AG04449 (cell line): ENCODE results near the gene NDP.

Experiments used
- CTCF ChIA-PET: fragments of 350-600 bp; formaldehyde crosslinking; extraction: SDS; loops from one replicate; lab custom pipeline; 2021; ENCODE audit warnings: antibody characterized with exemption; lab: Yijun Ruan, JAX
- POLR2A ChIA-PET: fragments of 400-600, 350-600 bp; formaldehyde crosslinking; extraction: SDS; loops from one replicate; lab custom pipeline; 2020; ENCODE audit warnings: antibody characterized with exemption, inconsistent platforms; lab: Yijun Ruan, JAX
- DNase-seq: peaks from one replicate; pipeline ENCODE4 v3.0.0-alpha.2; 2010; ENCODE audit warnings: low read depth, low spot score
- H3K4me3 ChIP-seq: 2 replicates; pipeline ENCODE4 v1.5.1; 2011; ENCODE audit warnings: low read depth, mild to moderate bottlenecking, control low read depth, low read length
- TF ChIP-seq, protein P1 (sequence below): IDR thresholded peaks from one replicate; pipeline ENCODE4 v1.5.1; 2011; ENCODE audit warnings: mild to moderate bottlenecking, moderate library complexity, low read length, control low read depth, inconsistent platforms; ENCODE audit not compliant: insufficient read depth; ENCODE audit errors: missing control alignments

The NDP gene, protein sequence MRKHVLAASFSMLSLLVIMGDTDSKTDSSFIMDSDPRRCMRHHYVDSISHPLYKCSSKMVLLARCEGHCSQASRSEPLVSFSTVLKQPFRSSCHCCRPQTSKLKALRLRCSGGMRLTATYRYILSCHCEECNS

DNA sequence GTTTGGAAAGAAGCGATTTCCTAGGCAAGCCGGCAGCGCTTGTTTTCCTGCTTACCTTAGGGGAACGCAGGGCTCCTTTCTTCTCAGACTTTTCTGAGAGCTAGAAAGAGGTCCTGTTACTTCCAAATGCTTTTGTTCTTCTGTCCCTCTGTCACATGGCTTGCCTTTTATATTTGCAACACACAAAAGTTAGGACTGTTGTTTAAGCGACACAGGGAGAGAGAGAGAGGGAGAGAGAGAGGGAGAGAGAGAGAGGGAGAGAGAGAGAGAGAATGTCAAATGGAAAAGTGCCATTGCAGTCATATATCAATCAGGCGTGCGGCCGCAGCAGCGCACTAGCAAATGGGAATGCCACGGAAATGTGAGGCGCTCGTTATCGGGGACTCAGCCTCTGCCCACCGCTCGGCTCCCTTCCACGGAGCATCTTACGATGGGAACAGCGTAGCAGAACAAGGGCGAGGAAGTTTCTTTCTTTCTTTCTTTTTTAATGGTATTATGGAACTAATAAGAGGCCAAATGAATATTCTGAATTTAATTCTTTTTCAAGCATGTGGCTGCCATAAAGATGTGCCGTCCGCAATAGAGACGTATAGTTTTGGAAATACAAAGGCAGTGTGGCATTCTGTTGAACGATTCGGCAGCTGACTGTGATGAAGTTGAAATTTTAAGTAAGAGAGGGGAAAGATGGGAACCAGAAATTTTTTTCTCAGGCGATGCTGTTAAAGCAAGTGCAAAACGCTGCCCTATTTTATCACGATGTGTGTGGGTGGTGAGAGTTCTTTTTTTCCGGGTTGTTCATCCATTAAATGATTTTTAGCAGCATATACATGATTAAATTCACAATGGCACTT, at the start of gene NDP:
NDP (minus strand) TSS at position 142 of the 851 bp plus-strand sequence. CDS start 14,745 bp downstream, outside the sequence.
- POLR2A ChIA-PET: no interaction called here
- CTCF ChIA-PET: interaction anchor here (2.7 kb wide), 1 partner anchor 15 kb away, joined by 9 read pairs; no protein-coding TSS in a partner anchor
- TF ChIP-seq, protein P1, sequence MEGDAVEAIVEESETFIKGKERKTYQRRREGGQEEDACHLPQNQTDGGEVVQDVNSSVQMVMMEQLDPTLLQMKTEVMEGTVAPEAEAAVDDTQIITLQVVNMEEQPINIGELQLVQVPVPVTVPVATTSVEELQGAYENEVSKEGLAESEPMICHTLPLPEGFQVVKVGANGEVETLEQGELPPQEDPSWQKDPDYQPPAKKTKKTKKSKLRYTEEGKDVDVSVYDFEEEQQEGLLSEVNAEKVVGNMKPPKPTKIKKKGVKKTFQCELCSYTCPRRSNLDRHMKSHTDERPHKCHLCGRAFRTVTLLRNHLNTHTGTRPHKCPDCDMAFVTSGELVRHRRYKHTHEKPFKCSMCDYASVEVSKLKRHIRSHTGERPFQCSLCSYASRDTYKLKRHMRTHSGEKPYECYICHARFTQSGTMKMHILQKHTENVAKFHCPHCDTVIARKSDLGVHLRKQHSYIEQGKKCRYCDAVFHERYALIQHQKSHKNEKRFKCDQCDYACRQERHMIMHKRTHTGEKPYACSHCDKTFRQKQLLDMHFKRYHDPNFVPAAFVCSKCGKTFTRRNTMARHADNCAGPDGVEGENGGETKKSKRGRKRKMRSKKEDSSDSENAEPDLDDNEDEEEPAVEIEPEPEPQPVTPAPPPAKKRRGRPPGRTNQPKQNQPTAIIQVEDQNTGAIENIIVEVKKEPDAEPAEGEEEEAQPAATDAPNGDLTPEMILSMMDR: no peak
- peak within 1 kb of the TSS; percentile 46 for H3K4me3 ChIP-seq
- DNase-seq: no peak

- ChIA-PET POLR2A (no interaction called here), CTCF (interaction anchor here (3.5 to 3.9 kb wide), 2 partner anchors 13 to 60 kb away, joined by 21 to 29 read pairs; no protein-coding TSS in a partner anchor)
- DNase-seq: no peak
- no peak overlapping the region for H3K4me3 ChIP-seq
- TF ChIP-seq, protein P1: no peak
Measured at GRCh38 chrX:44022964-44023363, 49.8 kb upstream of the NDP start.

- no peak for DNase-seq
- H3K4me3 ChIP-seq: no peak overlapping the region
- POLR2A ChIA-PET: no interaction called here
- CTCF ChIA-PET: no interaction called here
- TF ChIP-seq, protein P1: no peak
Measured at GRCh38 chrX:44020693-44021092, 47.5 kb upstream of the NDP start.

DNA sequence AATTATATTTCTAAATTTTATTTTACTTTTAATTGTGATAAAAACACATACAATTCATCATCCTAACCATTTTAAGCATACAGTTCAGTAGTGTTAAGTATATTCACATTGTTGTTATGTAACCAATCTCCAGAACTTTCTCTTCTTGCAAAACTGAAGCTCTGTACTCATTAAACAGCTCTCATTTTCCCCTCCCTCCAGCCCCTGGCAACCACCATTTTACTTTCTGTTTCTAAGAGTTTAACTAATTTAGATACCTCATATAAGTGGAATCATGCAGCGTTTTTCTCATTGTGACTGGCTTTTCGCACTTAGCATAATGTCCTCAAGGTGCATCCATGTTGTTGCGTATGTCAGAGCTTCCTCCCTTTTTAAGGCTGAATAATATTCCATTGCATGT, 46.7 kb upstream of the NDP start:
- ChIA-PET CTCF (interaction anchor here (0.7 to 0.9 kb wide), 2 partner anchors 49 to 61 kb away, joined by 3 read pairs; no protein-coding TSS in a partner anchor), POLR2A (no interaction called here)
- TF ChIP-seq, protein P1: no peak
- H3K4me3 ChIP-seq: no peak overlapping the region
- no peak for DNase-seq

GRCh38 chrX:44017676-44018075, 44.5 kb upstream of the NDP start:
- ChIA-PET POLR2A (no interaction called here), CTCF (no interaction called here)
- DNase-seq: no peak
- H3K4me3 ChIP-seq: no peak overlapping the region
- TF ChIP-seq, protein P1: no peak

DNA sequence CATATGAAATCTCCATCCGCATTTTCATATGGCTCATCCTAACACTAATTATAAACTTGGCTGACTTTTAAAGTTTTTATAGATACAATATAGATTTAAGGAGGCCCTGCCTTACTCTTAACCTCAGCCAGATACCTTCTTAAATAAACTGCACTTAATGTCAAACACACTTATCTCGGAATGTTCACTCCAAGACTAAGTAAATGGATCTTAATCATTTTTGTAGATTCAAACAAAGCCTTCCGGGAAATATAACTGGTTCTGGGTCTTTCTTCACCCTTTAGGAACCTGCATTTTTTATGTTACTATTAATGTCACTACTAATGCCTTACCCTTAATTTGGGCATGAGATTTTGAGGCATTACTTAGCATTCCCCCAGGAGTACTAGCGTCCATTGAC, 43.7 kb upstream of the NDP start:
- ChIA-PET POLR2A (no interaction called here), CTCF (interaction anchor here (1.0 kb wide), 1 partner anchor 9 kb away, joined by 3 read pairs; no protein-coding TSS in a partner anchor)
- DNase-seq: no peak
- TF ChIP-seq, protein P1: no peak
- no peak overlapping the region for H3K4me3 ChIP-seq
